KMS-11 (cell line): ENCODE measurements around the gene COG2.

Experiments
- H2AFZ ChIP-seq: fragments of 200-600 bp; sonication (generic); 2 replicates; pipeline ENCODE4 v1.6.1; 2016; ENCODE audit warnings: antibody characterized with exemption, mixed run types, low read depth
- H3K27ac ChIP-seq: fragments of 200-600 bp; sonication (generic); 2 replicates; pipeline ENCODE4 v1.6.1; 2016; ENCODE audit warnings: mild to moderate bottlenecking, mixed run types
- H3K27me3 ChIP-seq: fragments of 200-600 bp; sonication (generic); 2 replicates; pipeline ENCODE4 v1.6.1; 2017; ENCODE audit warnings: mild to moderate bottlenecking, low read depth, mixed run types, moderate library complexity; ENCODE audit not compliant: insufficient read depth
- H3K36me3 ChIP-seq: fragments of 200-600 bp; sonication (generic); 2 replicates; pipeline ENCODE4 v1.6.1; 2017; ENCODE audit warnings: mild to moderate bottlenecking, mixed run types; ENCODE audit not compliant: insufficient read depth
- H3K4me1 ChIP-seq: fragments of 200-600 bp; sonication (generic); 2 replicates; pipeline ENCODE4 v1.6.1; 2016; ENCODE audit warnings: mild to moderate bottlenecking, low read depth, mixed run types; ENCODE audit not compliant: poor library complexity, severe bottlenecking
- H3K4me2 ChIP-seq: fragments of 200-600 bp; sonication (generic); 2 replicates; pipeline ENCODE4 v1.7.0; 2016; ENCODE audit warnings: mild to moderate bottlenecking, mixed run types
- H3K4me3 ChIP-seq: fragments of 200-600 bp; sonication (generic); IDR thresholded peaks from 2 replicates; pipeline ENCODE4 v1.6.1; 2017; ENCODE audit warnings: low read depth, low read length, mixed read lengths; ENCODE audit not compliant: insufficient read depth
- H3K79me2 ChIP-seq: fragments of 200-600 bp; sonication (generic); 2 replicates; pipeline ENCODE4 v1.6.1; 2016; ENCODE audit warnings: low read depth, mixed run types; ENCODE audit not compliant: insufficient read depth
- H3K9ac ChIP-seq: fragments of 200-600 bp; sonication (generic); 2 replicates; pipeline ENCODE4 v1.6.1; 2016; ENCODE audit warnings: mild to moderate bottlenecking, mixed run types
- H4K20me1 ChIP-seq: fragments of 200-600 bp; sonication (generic); 2 replicates; pipeline ENCODE4 v1.6.1; 2016; ENCODE audit warnings: mild to moderate bottlenecking, mixed run types; ENCODE audit not compliant: insufficient read depth
- TF ChIP-seq, protein P1 (sequence below): fragments of 200-600 bp; sonication (generic); conservative IDR thresholded peaks from 2 replicates; pipeline ENCODE4 v1.6.1; 2017; ENCODE audit warnings: low read depth, mild to moderate bottlenecking, antibody characterized with exemption, low read length, moderate library complexity, mixed read lengths

Gene COG2

DNA sequence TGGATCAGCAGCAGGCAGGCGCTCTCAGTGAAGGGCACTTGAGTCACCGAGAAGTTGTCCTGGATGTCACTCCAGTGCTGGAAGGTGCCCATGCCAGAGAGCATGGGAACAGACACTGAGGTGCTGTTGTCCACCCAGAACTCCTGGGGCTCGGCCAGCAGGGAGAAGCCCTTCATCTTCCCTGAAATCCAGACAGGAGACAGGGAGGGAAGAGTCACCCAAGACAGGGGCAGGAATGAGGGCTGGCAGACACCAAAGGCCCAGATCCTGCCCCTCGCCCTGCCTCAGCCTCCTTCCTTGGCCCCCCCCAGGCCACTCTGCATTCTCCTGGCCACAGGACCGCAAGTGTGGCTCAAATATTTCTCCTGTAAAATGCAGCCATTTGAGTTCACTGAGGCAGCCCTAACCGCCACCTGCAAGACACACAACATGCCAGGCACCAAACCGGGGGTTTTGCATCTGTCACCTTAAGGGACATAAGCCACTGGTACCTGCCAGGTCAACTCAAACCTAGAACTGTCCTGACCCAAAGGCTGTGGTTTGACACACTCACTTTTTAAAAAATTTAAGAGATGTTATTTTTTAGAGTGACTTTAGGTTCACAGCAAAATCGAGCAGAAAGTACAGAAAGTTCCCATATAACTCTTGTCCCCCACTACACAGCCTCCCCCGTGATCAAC lies 63.9 kb downstream of the COG2 start:
- Histone ChIP-seq H3K79me2 (no peaks in the 10 kb centered on the region), H3K4me3 (no peak overlapping the region), H3K27me3 (no peaks in the 10 kb centered on the region), H3K36me3 (no peaks in the 10 kb centered on the region), H3K4me1 (no peaks in the 10 kb centered on the region), H4K20me1 (no peaks in the 10 kb centered on the region), H3K9ac (no peak overlapping the region), H3K4me2 (no peak overlapping the region), H2AFZ (no peak overlapping the region), H3K27ac (no peak overlapping the region)
- TF ChIP-seq, protein P1, sequence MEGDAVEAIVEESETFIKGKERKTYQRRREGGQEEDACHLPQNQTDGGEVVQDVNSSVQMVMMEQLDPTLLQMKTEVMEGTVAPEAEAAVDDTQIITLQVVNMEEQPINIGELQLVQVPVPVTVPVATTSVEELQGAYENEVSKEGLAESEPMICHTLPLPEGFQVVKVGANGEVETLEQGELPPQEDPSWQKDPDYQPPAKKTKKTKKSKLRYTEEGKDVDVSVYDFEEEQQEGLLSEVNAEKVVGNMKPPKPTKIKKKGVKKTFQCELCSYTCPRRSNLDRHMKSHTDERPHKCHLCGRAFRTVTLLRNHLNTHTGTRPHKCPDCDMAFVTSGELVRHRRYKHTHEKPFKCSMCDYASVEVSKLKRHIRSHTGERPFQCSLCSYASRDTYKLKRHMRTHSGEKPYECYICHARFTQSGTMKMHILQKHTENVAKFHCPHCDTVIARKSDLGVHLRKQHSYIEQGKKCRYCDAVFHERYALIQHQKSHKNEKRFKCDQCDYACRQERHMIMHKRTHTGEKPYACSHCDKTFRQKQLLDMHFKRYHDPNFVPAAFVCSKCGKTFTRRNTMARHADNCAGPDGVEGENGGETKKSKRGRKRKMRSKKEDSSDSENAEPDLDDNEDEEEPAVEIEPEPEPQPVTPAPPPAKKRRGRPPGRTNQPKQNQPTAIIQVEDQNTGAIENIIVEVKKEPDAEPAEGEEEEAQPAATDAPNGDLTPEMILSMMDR: no peak

DNA sequence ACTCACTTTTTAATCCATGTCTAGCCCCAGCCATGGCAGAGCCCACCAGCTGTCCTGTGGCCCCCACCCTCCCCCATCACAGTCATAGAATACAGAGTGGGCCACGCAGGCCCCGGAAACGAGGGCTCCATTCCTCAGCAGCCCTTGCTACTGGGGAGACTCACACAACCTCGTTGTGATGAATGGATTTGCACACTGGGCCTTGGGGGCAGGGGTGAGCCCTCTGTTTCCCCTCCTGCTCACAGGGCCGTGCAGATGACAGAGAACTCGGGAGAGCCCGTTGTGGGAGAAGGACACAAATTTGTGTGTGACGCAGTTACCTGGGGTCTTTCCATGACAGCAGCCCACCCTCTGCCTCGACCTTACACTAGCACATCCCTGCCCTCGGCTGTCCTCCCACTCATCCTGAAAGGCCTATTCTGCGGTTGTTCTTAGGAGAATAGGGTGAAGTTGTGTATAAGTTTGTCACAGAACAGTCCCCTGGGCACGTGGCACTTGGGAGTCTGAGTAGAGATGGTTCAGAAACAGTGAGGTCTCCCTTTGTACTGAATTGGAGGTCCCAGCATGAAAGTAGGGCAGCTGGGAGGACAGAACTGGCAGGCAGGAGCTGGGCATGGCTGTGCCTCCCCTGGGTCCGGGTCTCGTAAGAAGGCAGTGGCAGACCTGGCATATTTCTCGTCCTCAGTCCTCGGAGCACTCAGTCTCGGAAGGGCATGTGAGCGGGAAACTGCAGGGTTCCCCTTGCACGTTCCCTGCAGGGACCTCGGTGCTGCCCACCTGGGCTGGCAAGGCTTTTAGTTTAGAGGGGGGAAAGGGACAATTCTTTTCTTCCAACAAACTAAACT lies 64.8 kb downstream of the COG2 start:
- Histone ChIP-seq H3K4me1 (no peaks in the 10 kb centered on the region), H3K27ac (no peak overlapping the region), H3K79me2 (no peaks in the 10 kb centered on the region), H3K4me3 (no peak overlapping the region), H3K9ac (no peak overlapping the region), H3K4me2 (no peak overlapping the region), H2AFZ (no peak overlapping the region), H3K27me3 (no peaks in the 10 kb centered on the region), H4K20me1 (no peaks in the 10 kb centered on the region), H3K36me3 (no peaks in the 10 kb centered on the region)
- TF ChIP-seq, protein P1: no peak

DNA sequence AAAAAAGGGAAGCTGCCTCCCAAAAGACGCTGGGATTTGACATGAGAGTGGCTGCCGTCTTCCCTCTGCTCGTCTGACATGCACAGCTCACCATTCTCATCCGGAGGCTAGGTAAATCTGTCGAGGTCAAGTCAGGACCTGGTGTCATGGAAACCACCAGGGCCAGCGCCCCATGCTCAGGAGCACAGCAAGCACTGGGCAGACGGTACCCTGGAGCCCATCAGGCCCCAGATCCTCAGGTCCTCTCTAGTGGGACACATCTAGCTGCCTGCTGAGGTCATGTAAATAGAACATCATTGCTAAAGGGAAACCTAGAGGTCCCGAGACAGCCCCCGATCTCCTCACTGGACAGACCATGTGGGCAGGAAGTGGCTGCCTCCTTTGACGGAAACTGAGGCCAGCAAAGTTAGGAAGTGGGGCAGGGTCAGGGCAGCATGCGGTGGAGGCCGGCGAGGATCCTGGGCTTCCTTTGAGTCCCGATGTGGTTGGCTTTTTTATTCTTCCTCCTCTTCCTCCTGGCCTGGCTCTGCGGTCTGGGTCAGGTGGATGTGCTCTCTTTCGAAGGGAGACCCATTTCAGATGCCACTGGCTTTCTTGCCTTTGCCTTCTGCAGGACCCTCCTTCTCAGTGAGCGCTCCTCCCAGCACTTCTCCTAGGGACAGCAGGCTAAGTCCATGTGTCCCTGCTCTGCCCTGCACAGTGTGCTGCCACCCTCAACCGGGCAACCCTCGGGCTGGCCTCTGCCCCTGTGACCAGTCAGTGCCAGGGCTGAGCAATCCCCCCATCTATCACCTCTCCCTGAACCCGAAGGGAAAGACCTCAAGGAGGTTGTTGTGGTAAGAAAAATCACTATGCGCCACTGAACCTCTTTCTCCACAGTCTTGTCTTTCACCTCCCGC lies 65.7 kb downstream of the COG2 start:
- no peaks in the 10 kb centered on the region for H3K27me3 ChIP-seq
- no peak overlapping the region for H3K4me3 ChIP-seq
- no peaks in the 10 kb centered on the region for H3K79me2 ChIP-seq
- H3K9ac ChIP-seq: no peak overlapping the region
- TF ChIP-seq, protein P1: no peak
- H3K27ac ChIP-seq: no peak overlapping the region
- no peak overlapping the region for H3K4me2 ChIP-seq
- H4K20me1 ChIP-seq: no peaks in the 10 kb centered on the region
- no peaks in the 10 kb centered on the region for H3K36me3 ChIP-seq
- no peaks in the 10 kb centered on the region for H3K4me1 ChIP-seq
- H2AFZ ChIP-seq: no peak overlapping the region
